SK-N-SH (cell line): ENCODE results near the gene SFPQ. TPM values are rescaled to one million over a fixed set of nuclear protein-coding genes. Genes with fewer than 3 reads are reported as not detected.

Experiments used
- CTCF ChIA-PET: fragments of 300-600, 350-600 bp; formaldehyde crosslinking; extraction: SDS; loops from one replicate; lab custom pipeline; 2021; lab: Yijun Ruan, JAX
- POLR2A ChIA-PET: fragments of 350-600 bp; sonication (Branson Sonifier 250); formaldehyde crosslinking; extraction: SDS; loops from one replicate; lab custom pipeline; 2020; ENCODE audit warnings: antibody characterized with exemption, inconsistent platforms; lab: Yijun Ruan, JAX
- DNase-seq: peaks from one replicate; pipeline ENCODE4 v3.0.0; 2012
- H2AFZ ChIP-seq: fragments of 200-600 bp; sonication (generic); 2 replicates; pipeline ENCODE4 v1.8.1; 2016; ENCODE audit warnings: antibody characterized with exemption, mild to moderate bottlenecking, low read depth
- H3F3A ChIP-seq: fragments of 200-600 bp; sonication (generic); replicated peaks from 2 replicates; pipeline ENCODE3; 2016; ENCODE audit warnings: antibody characterized with exemption, mild to moderate bottlenecking; ENCODE audit not compliant: insufficient read depth
- H3K27ac ChIP-seq, 2 experiments: fragments of 200-500 bp in 1 of 2; fragments of 200-600 bp in 1 of 2; sonication (Bioruptor generic) in 1 of 2; sonication (generic), shearing (Covaris generic) in 1 of 2; 2 replicates each; pipeline versions ENCODE4 v1.5.1 to v1.6.1; 2014 to 2016; ENCODE audit warnings: low read depth in 2 of 2, inconsistent platforms in 1 of 2, low read length in 1 of 2, mild to moderate bottlenecking in 1 of 2, mixed read lengths in 1 of 2
- H3K27me3 ChIP-seq: fragments of 200-600 bp; sonication (generic), shearing (Covaris generic); 2 replicates; pipeline ENCODE4 v1.6.1; 2016; ENCODE audit warnings: mixed run types; ENCODE audit not compliant: insufficient read depth
- H3K36me3 ChIP-seq, 2 experiments: fragments of 200-500 bp in 1 of 2; fragments of 200-600 bp in 1 of 2; sonication (Bioruptor generic) in 1 of 2; sonication (generic) in 1 of 2; replicated peaks in 1 of 2; 2 replicates each; pipeline versions ENCODE3 to v1.5.1; 2014 to 2016; ENCODE audit warnings: low read length in 1 of 2, mild to moderate bottlenecking in 1 of 2; ENCODE audit not compliant: insufficient read depth in 2 of 2, control insufficient read depth in 1 of 2
- H3K4me1 ChIP-seq, 2 experiments: fragments of 200-500 bp in 1 of 2; fragments of 200-600 bp in 1 of 2; sonication (Bioruptor generic) in 1 of 2; sonication (generic), shearing (Covaris generic) in 1 of 2; 2 replicates each; pipeline versions ENCODE4 v1.5.1 to v1.6.1; 2014 to 2016; ENCODE audit warnings: low read depth in 1 of 2, low read length in 1 of 2, mixed run types in 1 of 2; ENCODE audit not compliant: insufficient read depth in 2 of 2, control insufficient read depth in 1 of 2
- H3K4me2 ChIP-seq: fragments of 200-600 bp; sonication (generic), shearing (Covaris generic); 2 replicates; pipeline ENCODE4 v1.6.1; 2017; ENCODE audit warnings: mixed run types
- H3K4me3 ChIP-seq, 2 experiments: fragments of 200-500 bp in 1 of 2; fragments of 200-600 bp in 1 of 2; sonication (Bioruptor generic) in 1 of 2; sonication (generic), shearing (Covaris generic) in 1 of 2; 2 replicates each; pipeline versions ENCODE4 v1.5.1 to v1.8.1; 2014 to 2016; ENCODE audit warnings: low read depth in 2 of 2, inconsistent platforms in 1 of 2, low read length in 1 of 2, mild to moderate bottlenecking in 1 of 2, mixed read lengths in 1 of 2, moderate library complexity in 1 of 2
- H3K79me2 ChIP-seq: fragments of 200-600 bp; sonication (generic); 2 replicates; pipeline ENCODE4 v1.8.1; 2017; ENCODE audit warnings: mild to moderate bottlenecking; ENCODE audit not compliant: insufficient read depth
- H3K9ac ChIP-seq: fragments of 200-600 bp; sonication (generic); 2 replicates; pipeline ENCODE4 v1.6.1; 2017; ENCODE audit warnings: mixed run types
- H3K9me2 ChIP-seq: fragments of 200-600 bp; sonication (generic); 2 replicates; pipeline ENCODE4 v1.6.1; 2017; ENCODE audit warnings: mixed run types
- H3K9me3 ChIP-seq: fragments of 200-600 bp; sonication (generic); 2 replicates; pipeline ENCODE4 v1.6.1; 2017; ENCODE audit warnings: mixed run types, mild to moderate bottlenecking, moderate library complexity
- H4K20me1 ChIP-seq: fragments of 200-600 bp; sonication (generic); 2 replicates; pipeline ENCODE4 v1.6.1; 2017; ENCODE audit warnings: mild to moderate bottlenecking, mixed run types; ENCODE audit not compliant: insufficient read depth
- CHD2 ChIP-seq: fragments of 150-350 bp; IDR thresholded peaks from 2 replicates; pipeline ENCODE4 v1.6.1; 2018; ENCODE audit warnings: low read length; ENCODE audit not compliant: partially characterized antibody
- EP300 ChIP-seq, 2 experiments: IDR thresholded peaks; 2 replicates each; pipeline versions ENCODE4 v1.4.0 to v1.6.1; 2012; ENCODE audit warnings: borderline replicate concordance in 1 of 2, low read depth in 1 of 2, low read length in 1 of 2
- FOSL2 ChIP-seq: IDR thresholded peaks from 2 replicates; pipeline ENCODE4 v1.4.0; 2012; ENCODE audit warnings: low read depth, mild to moderate bottlenecking, moderate library complexity, borderline replicate concordance
- FOXJ3 ChIP-seq: sonication (generic); formaldehyde crosslinking; IDR thresholded peaks from 2 replicates; pipeline ENCODE4 v1.5.1; 2020; ENCODE audit warnings: mild to moderate bottlenecking, missing genetic modification reagents
- MEF2A ChIP-seq: IDR thresholded peaks from 2 replicates; pipeline ENCODE4 v1.4.0; 2012; ENCODE audit warnings: low read depth, borderline replicate concordance
- MXI1 ChIP-seq: IDR thresholded peaks from 2 replicates; pipeline ENCODE4 v1.6.1; 2012; ENCODE audit warnings: mild to moderate bottlenecking, low read depth, low read length, improper control_type of control experiment
- NFIC ChIP-seq: IDR thresholded peaks from 2 replicates; pipeline ENCODE4 v1.4.0; 2012; ENCODE audit warnings: borderline replicate concordance
- NRF1 ChIP-seq: IDR thresholded peaks from 2 replicates; pipeline ENCODE4 v1.6.1; 2012; ENCODE audit warnings: low read depth, mild to moderate bottlenecking, low read length
- RAD21 ChIP-seq: IDR thresholded peaks from 2 replicates; pipeline ENCODE4 v1.6.1; 2012; ENCODE audit warnings: mild to moderate bottlenecking, low read length
- RCOR1 ChIP-seq: fragments of 150-350 bp; IDR thresholded peaks from 2 replicates; pipeline ENCODE4 v1.6.1; 2017; ENCODE audit warnings: antibody characterized with exemption, low read length
- RXRA ChIP-seq: IDR thresholded peaks from 2 replicates; pipeline ENCODE4 v1.4.0; 2012; ENCODE audit warnings: low read depth, mild to moderate bottlenecking, borderline replicate concordance
- TEAD4 ChIP-seq: IDR thresholded peaks from 2 replicates; pipeline ENCODE4 v1.4.0; 2012; ENCODE audit warnings: mild to moderate bottlenecking, borderline replicate concordance; ENCODE audit not compliant: insufficient read depth
- USF1 ChIP-seq: IDR thresholded peaks from 2 replicates; pipeline ENCODE4 v1.4.0; 2012; ENCODE audit warnings: low read depth, borderline replicate concordance
- YY1 ChIP-seq: IDR thresholded peaks from 2 replicates; pipeline ENCODE4 v1.4.0; 2012; ENCODE audit warnings: low read depth, mild to moderate bottlenecking
- WGBS: methylation state at CpG from one replicate; pipeline ENCODE4 v1.1.6; 2017; ENCODE audit warnings: low lambda C conversion rate; 5-methylcytosine and 5-hydroxymethylcytosine counted together
- polyA plus RNA-seq, 3 experiments: library from polyadenylated mRNA; depleted of rRNA; stranded (reverse); fragments of >200 nt; gene quantifications; 2 replicates each; pipeline ENCODE4 v1.2.3, GENCODE V29; 2012
- TF ChIP-seq, protein P1 (sequence below): fragments of 200-600 bp; sonication (generic); IDR thresholded peaks from 2 replicates; pipeline ENCODE4 v1.6.1; 2017; ENCODE audit warnings: antibody characterized with exemption, mild to moderate bottlenecking, moderate library complexity
- TF ChIP-seq, protein P2 (sequence below): IDR thresholded peaks from 2 replicates; pipeline ENCODE4 v1.4.0; 2012; ENCODE audit warnings: low read depth

Gene SFPQ
- polyA plus RNA-seq, 1 of the 3 experiments (the other 2 are of a cell fraction), result 85.6 TPM

GRCh38 chr1:35191429-35192055 lies 1.4 kb downstream of the SFPQ start:
- peak overlapping the region; percentile 80 for H3K4me2 ChIP-seq
- H3K9me3 ChIP-seq, result no peaks in the 10 kb centered on the region
- H3K27ac ChIP-seq, result peak overlapping the region in 1 of 2 experiments; percentile 87; a peak in 1 of 4 replicates
- 1% methylated on average over 12 of the region's 25 CpGs for WGBS
- H3K4me3 ChIP-seq, result peak overlapping the region; percentile 78 to 79
- DNase-seq, result no peak
- TF ChIP-seq FOSL2 (no peak), TEAD4 (no peak), CHD2 (no peak), FOXJ3 (CRISPR knock-in tag) (no peak), RCOR1 (no peak), MXI1 (no peak), USF1 (no peak), MEF2A (no peak), NFIC (no peak), YY1 (no peak), RXRA (no peak), NRF1 (no peak), RAD21 (no peak), EP300 (IDR thresholded peaks at IDR 0.05; ENCODE audit: borderline replicate concordance in 1 of 2, low read depth in 1 of 2, low read length in 1 of 2) (no peak)
- TF ChIP-seq, protein P1, sequence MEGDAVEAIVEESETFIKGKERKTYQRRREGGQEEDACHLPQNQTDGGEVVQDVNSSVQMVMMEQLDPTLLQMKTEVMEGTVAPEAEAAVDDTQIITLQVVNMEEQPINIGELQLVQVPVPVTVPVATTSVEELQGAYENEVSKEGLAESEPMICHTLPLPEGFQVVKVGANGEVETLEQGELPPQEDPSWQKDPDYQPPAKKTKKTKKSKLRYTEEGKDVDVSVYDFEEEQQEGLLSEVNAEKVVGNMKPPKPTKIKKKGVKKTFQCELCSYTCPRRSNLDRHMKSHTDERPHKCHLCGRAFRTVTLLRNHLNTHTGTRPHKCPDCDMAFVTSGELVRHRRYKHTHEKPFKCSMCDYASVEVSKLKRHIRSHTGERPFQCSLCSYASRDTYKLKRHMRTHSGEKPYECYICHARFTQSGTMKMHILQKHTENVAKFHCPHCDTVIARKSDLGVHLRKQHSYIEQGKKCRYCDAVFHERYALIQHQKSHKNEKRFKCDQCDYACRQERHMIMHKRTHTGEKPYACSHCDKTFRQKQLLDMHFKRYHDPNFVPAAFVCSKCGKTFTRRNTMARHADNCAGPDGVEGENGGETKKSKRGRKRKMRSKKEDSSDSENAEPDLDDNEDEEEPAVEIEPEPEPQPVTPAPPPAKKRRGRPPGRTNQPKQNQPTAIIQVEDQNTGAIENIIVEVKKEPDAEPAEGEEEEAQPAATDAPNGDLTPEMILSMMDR, result no peak
- TF ChIP-seq, protein P2, sequence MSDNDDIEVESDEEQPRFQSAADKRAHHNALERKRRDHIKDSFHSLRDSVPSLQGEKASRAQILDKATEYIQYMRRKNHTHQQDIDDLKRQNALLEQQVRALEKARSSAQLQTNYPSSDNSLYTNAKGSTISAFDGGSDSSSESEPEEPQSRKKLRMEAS, result no peak
- CTCF ChIA-PET, result interaction anchor here (0.9 to 1.3 kb wide), 4 partner anchors 12 to 524 kb away, joined by 3 to 4 read pairs (median 3); no protein-coding TSS in a partner anchor
- no peaks in the 10 kb centered on the region for H3K9me2 ChIP-seq
- POLR2A ChIA-PET, result interaction anchor here (1.0 kb wide), 1 partner anchor 332 kb away, joined by 4 read pairs; the partner anchor contains the start of gene SMIM12
- peak overlapping the region; percentile 99 for H3K9ac ChIP-seq
- H3K27me3 ChIP-seq, result no peaks in the 10 kb centered on the region
- peaks cover 22 to 31% of the 10 kb centered on the region in 2 experiments; a peak in 3 of 4 replicates for H3K4me1 ChIP-seq
- no peak overlapping the region for H2AFZ ChIP-seq
- peaks cover 19% of the 10 kb centered on the region for H3F3A ChIP-seq
- peaks cover 54% of the 10 kb centered on the region for H4K20me1 ChIP-seq
- H3K79me2 ChIP-seq, result peaks cover 67% of the 10 kb centered on the region
- H3K36me3 ChIP-seq, result peaks cover 49 to 52% of the 10 kb centered on the region in 2 experiments
